Measurements from ENCODE around the gene GRHPR.

DNA sequence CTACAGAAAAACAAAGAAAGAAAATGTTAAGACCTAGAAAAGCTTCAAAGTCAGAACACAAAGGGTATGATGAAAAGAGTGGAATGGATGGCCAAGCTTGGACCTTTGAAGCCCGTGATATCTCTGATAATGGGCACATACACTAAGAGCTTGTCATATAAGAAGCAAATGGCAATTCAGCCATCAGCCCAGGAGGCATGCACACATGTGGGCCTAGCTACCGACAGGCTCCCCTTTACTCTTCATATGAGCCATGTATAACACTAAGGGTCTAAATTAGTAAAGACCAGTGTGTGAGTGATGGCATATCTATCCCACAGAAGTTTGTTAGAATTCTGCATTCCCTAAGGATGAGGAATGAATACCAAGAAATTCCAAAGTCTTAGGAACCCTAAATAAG is 20.1 kb downstream of the GRHPR start:
- TF ChIP-seq POLR2A (IDR thresholded peaks at IDR 0.05) = no peak
- TF ChIP-seq, protein P1, sequence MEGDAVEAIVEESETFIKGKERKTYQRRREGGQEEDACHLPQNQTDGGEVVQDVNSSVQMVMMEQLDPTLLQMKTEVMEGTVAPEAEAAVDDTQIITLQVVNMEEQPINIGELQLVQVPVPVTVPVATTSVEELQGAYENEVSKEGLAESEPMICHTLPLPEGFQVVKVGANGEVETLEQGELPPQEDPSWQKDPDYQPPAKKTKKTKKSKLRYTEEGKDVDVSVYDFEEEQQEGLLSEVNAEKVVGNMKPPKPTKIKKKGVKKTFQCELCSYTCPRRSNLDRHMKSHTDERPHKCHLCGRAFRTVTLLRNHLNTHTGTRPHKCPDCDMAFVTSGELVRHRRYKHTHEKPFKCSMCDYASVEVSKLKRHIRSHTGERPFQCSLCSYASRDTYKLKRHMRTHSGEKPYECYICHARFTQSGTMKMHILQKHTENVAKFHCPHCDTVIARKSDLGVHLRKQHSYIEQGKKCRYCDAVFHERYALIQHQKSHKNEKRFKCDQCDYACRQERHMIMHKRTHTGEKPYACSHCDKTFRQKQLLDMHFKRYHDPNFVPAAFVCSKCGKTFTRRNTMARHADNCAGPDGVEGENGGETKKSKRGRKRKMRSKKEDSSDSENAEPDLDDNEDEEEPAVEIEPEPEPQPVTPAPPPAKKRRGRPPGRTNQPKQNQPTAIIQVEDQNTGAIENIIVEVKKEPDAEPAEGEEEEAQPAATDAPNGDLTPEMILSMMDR (IDR thresholded peaks at IDR 0.05) = no peak

Measured in right lobe of liver (tissue), 4 donors.